IPS-18c (cell line): Measurements from ENCODE around the gene PDE2A.

Experiments used
- H3K4me3 ChIP-seq: 2 replicates; pipeline ENCODE4 v1.7.0; 2013; ENCODE audit warnings: low read depth, mild to moderate bottlenecking, low read length, moderate library complexity; ENCODE audit not compliant: insufficient read depth
- H3K9me3 ChIP-seq: one replicate; pipeline ENCODE4 v1.6.1; 2013; ENCODE audit warnings: mild to moderate bottlenecking, low read length, moderate library complexity; ENCODE audit not compliant: control insufficient read depth, insufficient read depth

PDE2A gene

GRCh38 chr11:72615329-72615728 lies 58.9 kb downstream of the PDE2A start:
- Histone ChIP-seq H3K4me3 (no peak overlapping the region), H3K9me3 (no peaks in the 10 kb centered on the region)

GRCh38 chr11:72614381-72614780 lies 59.8 kb downstream of the PDE2A start:
- Histone ChIP-seq H3K9me3 (no peaks in the 10 kb centered on the region), H3K4me3 (no peak overlapping the region)

GRCh38 chr11:72613977-72614376 lies 60.2 kb downstream of the PDE2A start:
- no peaks in the 10 kb centered on the region for H3K9me3 ChIP-seq

GRCh38 chr11:72613450-72613849 lies 60.8 kb downstream of the PDE2A start:
- Histone ChIP-seq H3K4me3 (no peak overlapping the region), H3K9me3 (no peaks in the 10 kb centered on the region)

More at GRCh38 chr11:72613977-72614376, 60.2 kb downstream of the PDE2A start:
- H3K4me3 ChIP-seq: no peak overlapping the region

GRCh38 chr11:72609476-72609875 lies 64.7 kb downstream of the PDE2A start:
- H3K4me3 ChIP-seq: no peak overlapping the region
- peaks cover 2% of the 10 kb centered on the region for H3K9me3 ChIP-seq

GRCh38 chr11:72609045-72609444 lies 65.2 kb downstream of the PDE2A start:
- H3K4me3 ChIP-seq: no peak overlapping the region
- peaks cover 2% of the 10 kb centered on the region for H3K9me3 ChIP-seq

- Histone ChIP-seq H3K9me3 (peaks cover 2% of the 10 kb centered on the region), H3K4me3 (no peak overlapping the region)
Measured at GRCh38 chr11:72607496-72607895, 66.7 kb downstream of the PDE2A start.

GRCh38 chr11:72606748-72607468 lies 67.3 kb downstream of the PDE2A start:
- H3K9me3 ChIP-seq: peaks cover 2% of the 10 kb centered on the region
- no peak overlapping the region for H3K4me3 ChIP-seq

- Histone ChIP-seq H3K4me3 (no peak overlapping the region), H3K9me3 (peaks cover 2% of the 10 kb centered on the region)
Measured at GRCh38 chr11:72605973-72606747, 68.1 kb downstream of the PDE2A start.

- Histone ChIP-seq H3K9me3 (peaks cover 2% of the 10 kb centered on the region), H3K4me3 (no peak overlapping the region)
Measured at GRCh38 chr11:72604256-72604655, 70.0 kb downstream of the PDE2A start.

GRCh38 chr11:72602250-72602904 lies 71.8 kb downstream of the PDE2A start:
- H3K4me3 ChIP-seq: no peak overlapping the region
- peaks cover 2% of the 10 kb centered on the region for H3K9me3 ChIP-seq

GRCh38 chr11:72600557-72600956 lies 73.7 kb downstream of the PDE2A start:
- no peaks in the 10 kb centered on the region for H3K9me3 ChIP-seq
- H3K4me3 ChIP-seq: no peak overlapping the region; the same call in 1 of the 2 replicates

- Histone ChIP-seq H3K9me3 (no peaks in the 10 kb centered on the region), H3K4me3 (no peak overlapping the region)
Measured at GRCh38 chr11:72599325-72600117, 74.7 kb downstream of the PDE2A start.

- H3K4me3 ChIP-seq: no peak overlapping the region
- no peaks in the 10 kb centered on the region for H3K9me3 ChIP-seq
Measured at GRCh38 chr11:72598906-72599305, 75.3 kb downstream of the PDE2A start.

- H3K4me3 ChIP-seq: no peak overlapping the region
- H3K9me3 ChIP-seq: no peaks in the 10 kb centered on the region
Measured at GRCh38 chr11:72598466-72598865, 75.8 kb downstream of the PDE2A start.

GRCh38 chr11:72597721-72598120 lies 76.5 kb downstream of the PDE2A start:
- H3K4me3 ChIP-seq: no peak overlapping the region
- no peaks in the 10 kb centered on the region for H3K9me3 ChIP-seq

GRCh38 chr11:72595292-72595684 lies 78.9 kb downstream of the PDE2A start:
- Histone ChIP-seq H3K4me3 (no peak overlapping the region; the same call in 1 of the 2 replicates), H3K9me3 (no peaks in the 10 kb centered on the region)
